Dermis blood vessel endothelial cell (primary cell): ENCODE results near the gene TIMP3. TPM values are rescaled to one million over a fixed set of nuclear protein-coding genes. Genes with fewer than 3 reads are reported as not detected.

Experiments
- DNase-seq: peaks from one replicate; pipeline ENCODE4 v3.0.0; 2010
- total RNA-seq: library from RNA; depleted of rRNA; stranded (reverse); fragments of >200 nt; gene quantifications from 2 replicates; pipeline ENCODE4 v1.2.3, GENCODE V29; 2014

Gene TIMP3
- total RNA-seq, 1 donor from 2014 or later: 203 TPM

DNA sequence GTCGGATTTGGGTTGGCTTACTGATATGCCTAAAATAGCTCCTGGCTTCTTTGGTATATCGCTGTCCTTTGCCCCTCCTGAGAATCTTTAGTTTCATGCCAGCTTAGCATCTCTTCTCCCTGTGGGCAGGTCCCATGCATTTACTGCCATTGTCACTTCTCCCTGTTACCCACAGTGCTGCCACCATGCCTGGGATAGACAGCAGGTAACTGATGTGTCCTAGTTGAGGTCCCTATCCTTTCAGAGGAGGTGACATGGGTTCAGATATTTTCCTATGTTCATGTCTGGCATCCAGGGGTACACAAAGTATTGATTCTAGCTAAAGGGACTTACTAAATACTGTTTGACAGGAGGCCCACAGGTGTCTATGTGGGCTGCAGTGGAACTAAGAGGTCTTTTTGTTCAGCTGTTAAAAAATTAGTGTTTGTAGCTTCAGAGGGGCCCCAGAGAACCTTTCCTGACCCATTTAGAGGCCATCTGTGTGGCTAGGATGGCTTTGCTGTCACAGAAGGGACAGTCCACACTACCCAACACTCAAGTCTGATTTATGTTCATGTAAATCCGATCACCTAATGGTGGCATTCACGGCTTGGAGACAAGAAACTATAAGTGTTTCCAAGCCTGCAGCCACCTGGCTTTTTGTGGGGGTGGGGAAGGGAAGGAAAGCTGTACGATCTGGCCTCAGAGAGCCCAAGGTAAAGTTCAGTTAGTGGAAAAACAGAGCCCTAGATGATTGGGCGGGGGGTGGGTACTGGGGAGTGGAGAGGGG is 8.5 kb downstream of the TIMP3 start:
- DNase-seq: no peak

DNA sequence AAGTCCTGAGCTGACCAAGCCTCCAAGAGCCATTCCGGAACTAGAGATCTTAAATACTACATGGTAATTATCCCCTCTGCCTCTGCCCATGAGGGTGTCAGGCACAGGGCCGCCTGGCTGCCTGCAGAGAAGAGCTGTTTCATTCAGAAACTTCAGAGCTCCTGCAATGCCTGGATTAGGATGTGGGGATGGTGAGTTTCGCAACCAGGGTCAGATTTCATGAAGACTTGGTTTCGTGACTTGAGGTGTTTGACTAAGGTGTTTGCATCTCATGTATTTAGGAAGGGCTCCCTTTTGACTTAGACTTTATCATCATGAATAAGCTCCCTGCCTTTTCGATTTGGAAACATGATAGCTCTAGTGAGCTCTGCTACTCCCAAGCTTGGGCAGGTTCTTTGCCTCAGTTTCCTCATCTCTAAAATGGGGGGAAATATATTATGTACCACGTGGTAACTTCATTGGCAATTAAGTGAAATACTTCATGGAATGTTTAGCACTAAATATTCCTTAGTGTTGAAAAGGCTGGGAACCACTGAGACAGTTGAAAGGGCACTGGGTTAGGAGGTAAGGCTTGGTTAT is 9.1 kb downstream of the TIMP3 start:
- DNase-seq: no peak

DNA sequence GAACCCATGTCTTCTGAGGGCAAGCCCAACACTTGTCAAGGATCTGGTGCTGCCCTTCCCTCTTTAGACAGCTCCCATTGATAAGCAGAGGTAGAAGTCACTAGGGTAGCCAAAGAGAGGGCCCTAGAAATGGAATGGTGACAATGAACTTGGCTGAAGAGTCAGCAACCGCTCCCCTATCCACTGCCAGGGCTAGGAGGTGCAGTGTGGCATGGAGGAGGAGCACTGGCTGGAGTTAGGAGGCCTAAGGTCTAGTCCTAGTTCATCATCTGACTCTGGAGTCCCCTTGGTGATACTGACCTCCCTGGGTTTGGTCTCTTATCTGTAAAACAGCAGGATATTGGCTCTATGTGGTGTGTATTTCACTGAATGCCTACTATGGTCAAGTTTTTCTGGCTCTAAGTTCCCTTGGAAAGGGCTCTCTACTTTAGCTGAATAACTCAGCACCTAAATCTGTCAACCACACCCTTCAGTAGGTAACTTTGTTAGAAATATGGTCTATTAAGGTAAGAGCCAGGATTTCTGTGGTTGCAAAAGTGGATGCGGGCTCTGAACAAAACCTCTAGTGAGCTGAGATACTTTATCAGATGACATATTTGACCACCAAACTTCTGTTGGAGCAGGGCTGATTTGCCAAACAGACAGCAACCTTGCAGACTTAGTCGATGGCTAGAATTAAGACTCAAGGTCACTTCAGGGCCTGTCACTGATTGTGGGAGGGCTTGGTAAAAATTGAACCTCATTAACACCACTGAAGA is 10.5 kb downstream of the TIMP3 start:
- DNase-seq: no peak

DNA sequence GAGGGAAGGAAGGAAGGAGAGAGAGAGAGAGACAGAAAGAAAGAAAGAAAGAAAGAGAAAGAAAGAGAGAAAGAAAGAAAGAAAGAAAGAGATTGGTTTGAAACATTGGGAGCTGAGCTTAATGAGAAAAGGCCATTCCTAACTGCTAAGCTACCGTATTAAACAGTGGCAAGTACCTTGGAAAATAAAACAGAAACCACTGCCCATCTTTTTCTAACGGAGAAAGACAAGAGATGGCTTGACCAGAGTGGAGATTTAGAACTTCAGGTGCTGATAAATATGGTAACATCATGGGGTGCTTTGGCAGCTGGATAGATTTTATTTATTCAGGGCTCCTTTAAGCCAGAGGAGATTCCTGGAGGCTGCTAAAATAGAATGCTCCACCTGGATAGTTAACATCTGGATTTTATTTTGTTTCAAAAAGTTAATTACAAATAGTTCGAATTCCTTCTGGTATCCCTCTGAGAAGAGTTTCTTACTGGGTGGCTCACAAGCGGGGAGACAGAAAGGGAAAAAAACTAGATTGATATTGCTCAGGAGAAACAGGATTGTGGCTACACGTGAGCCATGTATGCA is 12.9 kb downstream of the TIMP3 start:
- no peak for DNase-seq

DNA sequence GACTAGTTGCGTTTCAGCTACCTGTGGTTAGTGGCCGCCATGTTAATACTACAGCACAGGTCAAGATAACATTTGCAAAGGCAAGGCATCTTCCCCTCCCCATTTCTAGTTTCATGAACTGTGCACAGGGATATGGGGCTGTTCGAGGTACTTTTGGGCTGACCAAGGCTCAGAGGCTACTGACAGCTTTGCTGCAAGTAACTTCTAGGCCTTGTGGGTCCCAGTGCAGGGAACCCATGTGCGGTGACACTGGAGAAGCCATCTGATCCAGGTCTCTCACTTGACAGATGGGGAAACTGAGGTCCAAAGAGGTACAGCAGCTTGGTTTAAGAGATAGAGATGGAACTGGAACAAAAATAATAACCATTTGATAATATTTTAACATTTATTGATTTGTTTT is 13.6 kb downstream of the TIMP3 start:
- no peak for DNase-seq

DNA sequence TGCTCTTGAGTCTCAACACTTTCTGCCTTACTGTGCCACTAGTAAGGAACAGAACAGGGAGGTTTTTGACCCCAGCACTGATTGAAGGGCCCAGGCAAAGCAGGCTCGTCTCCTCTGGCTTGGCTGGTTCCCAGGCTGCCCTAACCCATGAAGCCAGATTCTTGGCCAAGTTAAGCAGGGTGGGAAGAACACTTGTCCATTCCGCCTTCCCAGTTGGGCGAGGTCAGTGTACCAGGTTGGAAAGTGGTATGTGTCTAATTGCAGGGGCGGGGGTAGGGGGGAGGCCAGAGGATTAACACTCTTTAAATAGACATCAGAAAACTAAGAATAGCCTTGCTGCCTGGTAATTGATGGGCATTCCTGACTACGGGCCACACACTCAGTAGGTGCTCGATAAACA is 14.4 kb downstream of the TIMP3 start:
- no peak for DNase-seq

DNA sequence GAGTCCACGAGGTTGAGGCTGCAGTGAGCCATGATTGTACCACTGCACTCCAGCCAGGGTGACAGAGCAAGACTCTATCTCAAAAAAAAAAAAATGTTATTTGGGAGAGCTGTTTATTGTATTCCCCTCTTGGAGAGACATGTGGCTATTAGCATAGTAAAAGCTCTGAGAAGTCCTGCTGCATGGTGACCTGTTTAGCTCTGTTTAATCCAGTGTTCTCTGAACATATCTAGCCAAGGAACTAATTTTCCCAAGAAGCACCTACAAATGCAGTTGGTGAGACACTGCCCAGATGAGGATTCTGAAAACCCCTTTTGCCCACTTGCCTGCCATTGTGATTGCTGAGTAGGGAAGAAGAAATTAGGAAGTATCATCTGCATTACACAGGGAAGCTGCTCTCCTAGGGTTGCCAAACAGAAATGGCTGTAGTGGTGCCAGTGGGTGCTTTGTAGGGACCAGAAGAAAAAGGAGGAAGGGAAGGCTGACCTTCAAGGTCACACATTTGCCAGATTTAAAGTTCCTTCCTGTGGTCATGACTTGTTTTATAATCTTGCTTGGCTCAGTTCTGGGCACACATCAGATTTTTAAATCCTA is 15.7 kb downstream of the TIMP3 start:
- no peak for DNase-seq

DNA sequence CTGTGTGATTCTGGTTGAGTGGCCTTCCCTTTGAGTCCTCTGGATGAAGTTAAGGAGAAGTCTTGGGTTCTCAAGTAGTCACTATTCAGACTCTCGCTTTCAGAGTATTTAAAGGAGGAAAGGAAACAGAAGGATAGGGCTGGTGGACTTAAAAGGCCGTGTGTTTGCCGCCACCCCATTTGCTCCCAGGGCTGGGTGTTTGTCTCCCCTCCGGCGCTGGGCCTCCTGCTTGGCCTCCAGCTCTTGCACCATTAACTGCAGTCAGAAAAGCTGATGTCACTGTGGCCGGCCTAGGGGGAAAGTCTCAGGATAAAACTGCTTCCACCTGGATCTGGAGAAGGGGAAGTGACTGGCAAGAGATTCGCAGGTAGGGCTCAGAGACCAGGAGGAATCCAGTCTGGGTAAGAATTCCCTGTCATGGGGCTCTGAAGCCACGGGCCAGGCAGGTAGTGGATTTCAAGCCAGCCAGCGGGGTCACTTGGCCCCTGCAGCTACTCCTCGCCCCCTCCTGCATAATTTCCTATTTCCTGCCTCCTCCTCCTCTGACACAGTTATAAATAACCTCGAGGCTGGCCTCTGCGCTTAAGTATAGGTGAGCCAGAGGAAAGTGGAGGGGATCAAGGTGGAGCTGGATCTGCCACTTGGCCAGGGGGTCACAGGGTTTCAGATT is 17.1 kb downstream of the TIMP3 start:
- DNase-seq: no peak

DNA sequence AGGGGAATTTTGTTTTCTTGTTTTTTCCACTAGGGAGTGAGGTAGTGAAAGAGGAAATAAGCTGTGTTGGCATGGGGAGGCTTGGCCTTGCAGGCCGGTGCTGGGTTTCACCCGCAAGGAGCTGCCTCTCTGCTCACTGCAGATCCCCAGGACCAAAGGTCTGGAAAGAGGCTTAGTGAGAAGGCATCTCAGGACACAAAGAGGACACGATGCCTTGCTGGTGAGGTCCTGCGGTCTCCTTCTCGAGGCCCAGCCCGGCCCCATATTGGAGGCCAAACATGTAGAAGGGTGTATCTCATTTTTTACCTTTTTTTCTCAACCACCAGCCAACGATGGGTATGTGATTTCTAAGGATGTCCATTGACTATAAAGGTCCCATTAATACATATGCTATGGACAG is 17.6 kb downstream of the TIMP3 start:
- no peak for DNase-seq

DNA sequence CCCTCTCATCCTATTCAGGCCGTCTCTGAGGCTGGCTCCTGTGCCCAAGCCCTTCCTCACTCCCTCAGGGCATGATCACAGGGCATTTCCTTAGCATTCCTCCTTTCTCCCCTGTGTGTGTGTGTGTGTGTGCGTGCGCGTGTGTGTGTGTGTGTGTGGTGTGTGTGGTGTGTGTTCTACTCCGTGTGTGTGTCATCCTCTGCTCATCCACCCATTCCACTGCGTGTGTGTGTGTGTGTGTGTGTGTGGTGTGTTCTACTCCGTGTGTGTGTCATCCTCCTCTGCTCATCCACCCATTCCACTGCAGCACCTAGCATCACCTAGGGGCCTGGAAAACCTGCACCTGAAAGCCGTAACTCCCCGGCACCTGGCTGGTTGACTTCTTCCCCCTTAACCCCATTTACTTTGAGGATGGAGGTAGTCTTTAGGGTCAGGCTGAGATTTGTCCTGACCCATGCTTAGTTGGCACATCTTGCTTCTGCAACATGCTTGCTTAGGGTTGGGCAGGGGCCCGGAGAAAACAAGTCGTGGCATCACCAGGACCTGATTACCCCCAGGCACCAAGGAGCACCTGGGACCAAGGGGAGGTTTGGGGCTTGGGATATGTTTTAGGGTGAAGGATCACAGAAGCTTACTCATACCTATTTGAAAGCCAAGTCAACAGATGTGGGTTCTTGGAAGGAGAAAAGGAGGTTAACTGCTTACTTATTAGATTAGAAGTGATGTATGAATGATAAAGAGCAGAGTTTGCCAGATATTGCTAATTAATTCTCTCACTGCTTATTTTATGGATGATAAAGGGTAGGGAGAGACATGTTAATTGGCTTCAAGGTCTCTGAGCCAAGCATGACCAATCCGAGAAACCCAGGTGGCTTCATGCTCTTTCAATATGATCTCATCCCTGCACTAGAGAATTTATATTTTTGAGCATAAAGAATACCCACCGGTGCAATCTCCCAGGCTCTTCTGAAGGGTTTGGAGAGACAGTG is 18.9 kb downstream of the TIMP3 start:
- no peak for DNase-seq

DNA sequence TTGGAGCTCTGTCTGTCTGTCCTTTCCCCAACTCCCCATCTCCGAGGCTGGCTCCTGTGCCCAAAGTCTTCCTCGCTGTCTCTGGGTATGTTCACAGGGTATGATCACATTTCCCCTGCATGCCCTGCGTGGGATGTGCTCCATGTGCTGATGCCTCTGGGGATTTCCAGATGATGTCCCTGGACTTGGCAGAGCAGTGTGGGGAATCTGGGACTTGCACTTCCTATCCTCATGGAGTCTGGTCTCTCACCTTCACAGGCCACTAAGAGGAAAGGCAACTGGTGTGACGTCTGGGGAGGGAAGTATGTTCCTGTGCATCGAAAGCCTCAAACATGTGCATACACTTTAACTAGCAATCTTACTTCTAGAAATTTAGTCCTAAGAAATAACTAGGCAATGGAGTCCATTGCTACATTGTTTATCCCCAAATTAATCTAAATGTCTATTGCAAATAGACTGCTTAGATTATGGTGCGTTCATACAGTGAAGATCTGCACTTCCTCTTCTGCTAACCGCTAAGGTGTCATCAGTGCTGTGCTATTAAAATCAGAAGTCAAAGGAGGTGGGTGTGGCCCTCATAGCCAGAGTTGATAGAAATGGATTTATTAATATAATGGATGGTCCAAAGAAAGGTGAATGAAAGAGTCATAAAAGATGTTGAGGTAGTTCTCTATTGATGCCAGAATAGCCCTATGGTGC is 20.8 kb downstream of the TIMP3 start:
- DNase-seq: no peak

DNA sequence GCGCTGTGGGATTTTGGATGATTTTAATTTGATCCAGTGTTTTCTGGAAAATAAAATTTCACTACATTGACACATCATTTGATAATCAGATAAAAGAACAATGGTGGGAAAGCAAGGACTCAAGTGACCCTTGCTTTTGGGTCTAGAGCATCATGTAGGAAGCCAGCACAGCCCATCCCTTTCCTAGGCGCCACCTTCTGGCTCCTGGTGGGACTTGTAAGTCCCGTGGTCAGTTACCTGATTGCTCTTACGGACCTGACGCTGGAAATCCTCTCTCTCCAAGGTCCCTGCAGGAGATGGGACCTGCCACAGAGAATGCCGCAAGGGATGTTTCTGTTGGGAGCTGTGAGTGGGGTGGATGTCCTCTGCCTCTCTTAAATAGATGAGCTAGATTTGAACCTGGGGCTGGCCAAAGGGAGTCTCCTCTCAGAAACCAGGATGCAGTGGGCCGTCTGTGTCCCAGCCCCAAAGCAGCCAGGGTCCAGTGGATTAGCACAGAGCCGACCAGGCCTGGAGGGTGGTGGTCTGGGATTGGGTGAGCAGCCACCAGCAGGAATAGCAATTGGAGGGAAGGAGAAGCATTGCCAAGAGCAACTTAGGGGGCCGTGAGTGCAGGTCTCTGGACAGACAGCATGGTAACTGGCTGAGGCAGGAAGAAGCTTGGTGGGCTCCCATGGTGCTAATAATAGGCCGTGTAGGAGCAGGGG is 21.7 kb downstream of the TIMP3 start:
- peak; percentile 61 for DNase-seq

DNA sequence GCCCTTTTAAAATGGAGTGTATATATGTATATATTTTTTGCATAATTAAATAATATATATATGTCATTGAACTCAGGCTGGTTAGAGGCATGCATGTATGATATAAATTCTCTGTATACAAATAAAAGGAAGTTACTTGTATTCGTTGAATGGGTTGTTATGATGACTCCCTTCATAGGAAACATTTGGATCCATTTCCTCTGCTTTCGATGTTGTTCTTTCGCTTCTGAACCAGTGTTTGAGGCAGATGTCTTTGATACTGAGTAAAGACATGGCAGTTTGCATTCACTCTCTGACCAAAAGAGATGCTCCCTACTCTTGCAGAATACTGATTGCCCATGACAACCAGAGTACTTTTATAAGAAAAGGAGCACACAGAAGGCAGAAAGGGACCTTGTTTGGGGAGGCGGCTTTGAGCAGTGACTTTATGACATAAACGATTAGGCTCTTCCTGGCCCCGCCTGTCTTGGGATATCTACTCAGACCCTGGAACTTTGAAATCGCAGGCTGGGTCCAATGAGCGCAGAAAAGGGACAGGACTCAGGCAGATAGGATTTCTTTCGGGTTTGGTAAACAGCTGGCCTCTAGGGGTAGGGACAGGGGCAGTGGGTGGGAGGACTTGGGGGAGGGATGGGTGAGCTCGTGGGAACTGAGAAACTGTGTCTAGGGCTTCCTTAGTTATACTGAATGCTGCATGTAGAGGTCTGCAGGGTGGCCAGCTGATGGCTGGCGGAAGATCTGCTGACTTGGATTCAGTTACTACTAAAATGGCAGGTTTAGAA is 23.2 kb downstream of the TIMP3 start:
- DNase-seq: peak; percentile 44

DNA sequence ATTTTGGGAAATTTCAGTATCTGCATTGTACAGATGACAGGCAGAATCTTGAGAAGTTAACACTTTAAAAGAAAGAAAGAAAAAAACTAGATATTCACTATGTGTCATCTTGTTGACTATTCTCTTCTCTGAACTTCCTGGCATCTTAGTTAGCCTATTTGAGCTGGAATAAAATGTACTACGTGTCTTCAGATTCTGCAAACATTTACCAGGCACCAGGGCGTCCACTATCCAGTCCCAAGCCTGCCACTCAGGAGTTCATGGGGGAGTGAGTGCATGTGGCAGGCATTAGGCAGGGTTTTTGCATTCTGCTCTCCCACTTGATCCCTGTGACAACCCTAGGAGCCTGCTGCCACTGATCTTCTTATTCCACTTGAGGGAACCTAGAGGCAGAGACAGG is 25.0 kb downstream of the TIMP3 start:
- no peak for DNase-seq

DNA sequence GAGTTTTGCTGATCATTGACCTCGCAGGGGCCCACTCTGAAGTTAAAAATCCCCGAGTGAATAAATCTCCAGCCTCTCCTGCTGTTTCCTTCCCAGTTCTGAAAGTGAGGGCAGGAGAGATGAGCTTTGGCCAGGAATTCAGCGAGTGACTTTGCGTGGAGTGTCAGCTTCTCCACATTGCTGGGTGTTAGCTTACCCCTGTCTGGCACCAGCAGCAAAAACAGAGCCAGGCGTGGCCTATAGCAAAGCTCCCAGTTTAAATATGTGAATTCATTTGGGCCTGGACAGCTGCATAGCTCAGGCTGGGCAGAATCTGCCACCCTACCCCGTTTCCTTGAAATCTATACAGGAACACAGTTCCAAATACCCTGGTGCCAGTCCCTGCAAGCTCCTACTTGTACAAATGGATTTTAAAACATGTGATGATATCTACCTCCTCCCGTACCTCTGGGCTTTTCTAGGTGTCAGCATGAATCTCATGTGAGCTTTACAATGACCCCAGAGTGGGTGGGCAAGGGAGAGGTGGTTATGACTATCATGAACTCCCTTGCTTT is 25.6 kb downstream of the TIMP3 start:
- no peak for DNase-seq

DNA sequence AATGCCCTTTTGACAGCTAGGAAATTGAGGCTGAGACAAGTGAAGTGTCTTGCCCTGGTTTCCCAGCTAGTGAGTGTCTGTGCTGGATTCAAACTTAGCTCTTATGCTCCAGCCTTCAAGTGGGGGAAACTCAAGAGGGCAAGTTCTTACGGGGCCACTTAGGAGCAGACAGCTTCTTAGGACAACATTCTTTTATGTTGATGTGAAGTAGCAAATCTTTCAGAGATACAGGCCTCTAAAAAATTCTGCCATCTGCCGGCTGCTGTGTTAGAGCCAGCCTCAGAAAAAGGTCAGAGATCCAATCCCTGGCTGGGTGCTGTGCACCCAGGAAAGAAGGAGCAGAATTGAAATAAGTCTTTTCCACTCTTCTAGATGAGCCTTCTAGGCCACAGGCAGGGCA is 26.6 kb downstream of the TIMP3 start:
- DNase-seq: no peak

DNA sequence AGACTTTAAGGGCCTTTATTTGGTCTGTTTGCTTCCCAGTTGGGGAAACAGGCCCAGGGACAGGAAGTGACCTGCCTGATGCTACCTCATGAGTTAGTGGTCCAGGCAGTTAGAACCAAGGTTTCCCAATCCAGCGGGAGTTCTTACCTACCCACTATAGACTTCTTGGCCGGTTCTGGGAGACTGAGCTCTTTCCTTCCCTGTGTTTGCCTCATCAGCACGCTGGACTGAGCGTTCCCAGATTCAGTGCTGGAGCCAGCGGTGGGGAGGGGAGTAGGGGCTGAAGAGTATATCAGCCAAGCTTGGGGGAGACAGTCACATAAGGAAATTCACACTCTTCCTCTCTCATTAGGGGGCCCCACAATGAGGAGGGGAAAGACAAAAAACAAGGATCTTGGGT is 27.1 kb downstream of the TIMP3 start:
- no peak for DNase-seq

DNA sequence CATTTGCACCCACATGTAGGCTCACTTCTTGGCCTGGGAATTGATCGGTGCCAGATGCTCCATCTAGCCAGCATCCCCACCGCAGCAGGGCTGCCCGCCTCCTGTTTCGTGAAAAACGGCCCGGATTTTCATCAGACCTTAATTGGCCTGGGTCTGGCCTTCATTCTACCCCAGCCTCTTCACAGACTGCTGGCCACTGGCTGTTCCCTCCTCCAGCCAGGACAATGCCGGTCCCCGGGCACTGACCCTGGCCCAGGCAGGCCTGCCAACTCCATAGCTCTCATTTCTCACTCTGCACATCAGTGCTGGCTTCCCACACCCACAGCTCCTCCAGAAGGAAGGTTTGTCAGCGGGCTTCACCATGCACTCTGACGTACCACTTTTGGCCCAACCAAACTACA is 27.9 kb downstream of the TIMP3 start:
- no peak for DNase-seq

DNA sequence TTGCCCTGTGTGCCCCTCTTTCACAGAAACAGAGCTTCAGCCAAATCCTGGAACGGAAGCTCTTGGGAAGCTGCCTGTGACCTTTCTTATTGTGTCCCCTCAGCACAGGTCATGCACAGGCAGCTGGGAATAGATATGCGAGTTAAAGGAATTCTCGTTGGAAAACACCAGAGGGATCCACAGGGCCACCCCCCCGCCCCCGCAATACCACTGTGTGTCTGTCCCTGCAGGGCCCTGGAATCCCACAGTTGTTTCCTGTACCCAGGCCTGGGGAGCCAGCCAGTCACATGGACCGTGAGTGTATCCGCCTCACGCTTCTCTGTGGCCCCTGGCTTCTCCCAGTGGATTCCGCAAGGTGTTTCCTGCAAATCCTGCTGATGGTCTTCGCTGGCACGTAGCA is 29.0 kb downstream of the TIMP3 start:
- peak; percentile 94 for DNase-seq
